AG10803 (cell line): ENCODE measurements around the gene PTPN4.
A peak's percentile ranks its signal among the peaks of the same experiment; 100 is the strongest.

Source experiments
- DNase-seq: peaks from one replicate; pipeline ENCODE4 v3.0.0; 2010; ENCODE audit warnings: low read depth
- H3K4me3 ChIP-seq: 2 replicates; pipeline ENCODE4 v1.5.1; 2011; ENCODE audit warnings: mild to moderate bottlenecking, low read length, control low read depth
- CTCF ChIP-seq: conservative IDR thresholded peaks from 2 replicates; pipeline ENCODE4 v1.5.1; 2011; ENCODE audit warnings: mild to moderate bottlenecking, low read length, control low read depth, inconsistent platforms

The PTPN4 gene

DNA sequence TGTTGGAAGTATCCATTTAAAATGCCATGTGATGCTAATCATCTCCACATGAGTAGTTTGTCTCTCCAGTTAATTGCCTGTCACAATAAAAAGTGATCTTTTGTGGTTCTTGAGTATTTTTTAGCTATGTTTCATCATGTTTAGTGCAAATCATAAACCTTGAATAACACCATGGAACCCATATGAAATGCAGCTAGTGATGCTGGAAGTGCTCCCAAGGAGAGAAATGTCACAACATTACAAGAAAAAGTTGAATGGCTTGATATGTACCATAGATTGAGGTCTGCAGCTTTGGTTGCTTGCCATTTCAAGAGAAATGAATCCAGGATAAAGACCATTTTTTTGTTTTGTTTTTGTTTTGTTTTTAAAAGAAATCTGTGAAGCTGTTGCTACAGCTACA is 14.3 kb downstream of the PTPN4 start:
- peak; percentile 19 for DNase-seq
- no peak for TF ChIP-seq CTCF
- H3K4me3 ChIP-seq: no peak overlapping the region

GRCh38 chr2:119775102-119775501 is 15.4 kb downstream of the PTPN4 start:
- DNase-seq: no peak
- TF ChIP-seq CTCF: no peak
- no peak overlapping the region for H3K4me3 ChIP-seq

DNA sequence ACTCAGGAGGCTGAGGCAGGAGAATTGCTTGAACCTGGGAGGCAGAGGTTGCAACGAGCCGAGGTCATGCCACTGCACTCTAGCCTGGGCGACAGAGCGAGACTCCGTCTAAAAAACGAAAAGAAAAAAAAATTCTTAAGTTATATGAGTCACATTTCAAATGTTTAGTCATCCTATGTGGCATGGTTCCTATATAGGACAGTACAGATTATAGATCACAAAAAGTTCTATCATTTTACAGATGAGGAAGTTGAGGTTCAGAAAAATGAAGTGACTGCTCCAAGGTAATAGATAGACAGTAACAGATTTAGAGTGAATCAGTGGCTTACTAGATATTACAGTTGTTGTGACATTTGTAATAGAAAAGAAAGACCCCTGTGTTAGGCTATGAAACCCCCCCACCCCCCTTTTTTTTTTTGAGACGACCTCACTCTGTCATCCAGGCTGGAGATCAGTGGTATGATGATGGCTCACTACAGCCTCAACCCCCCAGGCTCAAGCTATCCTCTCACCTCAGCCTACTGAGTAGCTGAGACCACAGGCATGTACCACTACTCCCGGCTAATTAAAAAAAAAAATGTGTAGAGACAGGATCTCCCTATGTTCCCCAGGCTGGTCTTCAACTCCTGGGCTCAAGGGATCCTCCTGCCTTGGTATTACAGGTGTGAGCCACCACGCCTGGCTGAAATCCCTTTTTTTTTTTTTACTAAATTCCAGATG is 22.7 kb downstream of the PTPN4 start:
- no peak overlapping the region for H3K4me3 ChIP-seq
- TF ChIP-seq CTCF: no peak
- DNase-seq: no peak

GRCh38 chr2:119784876-119785275 is 25.2 kb downstream of the PTPN4 start:
- no peak for TF ChIP-seq CTCF
- H3K4me3 ChIP-seq: no peak overlapping the region
- DNase-seq: no peak

DNA sequence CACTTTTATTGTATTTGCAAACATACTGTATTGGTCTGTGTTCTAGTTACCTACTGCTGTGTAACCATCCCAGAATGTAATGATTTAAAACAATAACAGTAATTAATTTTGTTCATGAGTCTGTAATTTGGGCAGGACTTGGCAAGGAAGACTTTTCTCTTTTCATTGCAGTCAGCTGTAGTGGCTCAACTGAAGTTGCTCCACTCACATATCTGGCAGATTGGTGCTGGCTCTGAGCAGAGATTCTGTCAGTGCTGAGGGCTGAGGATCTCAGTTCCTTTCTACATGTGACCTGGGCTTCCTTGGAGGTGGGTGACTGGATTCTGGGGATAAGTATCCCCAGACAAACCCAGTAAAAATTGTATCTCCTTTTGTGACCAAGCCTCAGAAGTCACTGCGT is 26.6 kb downstream of the PTPN4 start:
- DNase-seq: peak; percentile 11
- H3K4me3 ChIP-seq: no peak overlapping the region
- TF ChIP-seq CTCF: no peak

GRCh38 chr2:119788752-119789151 is 29.0 kb downstream of the PTPN4 start:
- H3K4me3 ChIP-seq: no peak overlapping the region
- no peak for TF ChIP-seq CTCF
- no peak for DNase-seq

DNA sequence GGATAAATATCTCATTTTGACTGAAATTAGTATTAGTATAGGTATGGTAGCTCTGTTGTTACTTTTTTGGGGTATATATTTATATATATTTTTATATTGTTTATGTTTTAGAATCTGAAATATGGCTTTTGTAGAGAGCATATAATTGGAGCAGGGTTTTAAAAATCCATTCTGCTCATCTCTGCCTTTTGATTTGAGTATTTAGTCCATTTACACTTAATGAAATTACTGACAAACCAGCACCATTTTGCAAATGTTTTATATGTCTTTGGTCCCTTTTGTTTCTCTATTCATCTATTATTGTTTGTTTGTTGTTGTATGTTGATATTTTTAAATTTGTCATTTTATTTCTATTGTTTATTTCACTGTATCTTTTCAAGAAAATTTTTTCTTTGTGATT is 30.7 kb downstream of the PTPN4 start:
- no peak for TF ChIP-seq CTCF

More for the DNA sequence above, 30.7 kb downstream of the PTPN4 start:
- H3K4me3 ChIP-seq: no peak overlapping the region
- DNase-seq: no peak
